CD14-positive monocyte (primary cell): ENCODE results near the gene LANCL1. TPM values are rescaled to one million over a fixed set of nuclear protein-coding genes. Genes with fewer than 3 reads are reported as not detected.

ENCODE experiments used
- DNase-seq, 3 donors: peaks; one replicate each; pipeline ENCODE4 v3.0.0-alpha.2; 2011 to 2022
- H2AFZ ChIP-seq: 2 replicates; pipeline ENCODE4 v1.6.0; 2012; ENCODE audit warnings: mild to moderate bottlenecking, low read depth, low read length, inconsistent platforms; ENCODE audit not compliant: insufficient read depth, poor library complexity, severe bottlenecking
- H3K27ac ChIP-seq, 2 donors: 1 replicate in 1 of 2; 2 replicates in 1 of 2; pipeline ENCODE4 v1.5.1; 2012 to 2013; ENCODE audit warnings: low read length in 2 of 2, control low read depth in 1 of 2, inconsistent platforms in 1 of 2, low read depth in 1 of 2, mild to moderate bottlenecking in 1 of 2
- H3K27me3 ChIP-seq, 2 donors: one replicate each; pipeline versions ENCODE4 v1.6.0 to v1.6.1; 2011 to 2013; ENCODE audit warnings: low read length in 2 of 2; ENCODE audit not compliant: control insufficient read depth in 2 of 2, insufficient read depth in 2 of 2
- H3K36me3 ChIP-seq, 2 donors: replicated peaks in 1 of 2; 1 replicate in 1 of 2; 2 replicates in 1 of 2; pipeline versions ENCODE4 v1.5.1 to v1.6.1; 2012 to 2013; ENCODE audit warnings: low read length in 2 of 2, control low read depth in 1 of 2, inconsistent platforms in 1 of 2, mild to moderate bottlenecking in 1 of 2; ENCODE audit not compliant: insufficient read depth in 2 of 2, control insufficient read depth in 1 of 2
- H3K4me1 ChIP-seq, 2 donors: 1 replicate in 1 of 2; 2 replicates in 1 of 2; pipeline versions ENCODE4 v1.5.1 to v1.6.1; 2012 to 2013; ENCODE audit warnings: low read length in 2 of 2, control low read depth in 1 of 2, inconsistent platforms in 1 of 2, mild to moderate bottlenecking in 1 of 2, moderate library complexity in 1 of 2; ENCODE audit not compliant: insufficient read depth in 2 of 2, control insufficient read depth in 1 of 2
- H3K4me2 ChIP-seq: replicated peaks from 2 replicates; pipeline ENCODE3; 2012; ENCODE audit warnings: low read length, moderate library complexity, mild to moderate bottlenecking; ENCODE audit not compliant: poor library complexity, severe bottlenecking; ENCODE audit errors: extremely low read depth
- H3K4me3 ChIP-seq, 3 experiments: fragments of 200-600 bp in 1 of 3; sonication (generic) in 1 of 3; replicated peaks in 1 of 3; 1 replicate in 2 of 3; 2 replicates in 1 of 3; pipeline ENCODE4 v1.5.1; 2011 to 2013; ENCODE audit warnings: low read length in 3 of 3, mild to moderate bottlenecking in 3 of 3, control low read depth in 2 of 3, low read depth in 2 of 3, inconsistent platforms in 1 of 3, moderate library complexity in 1 of 3
- H3K79me2 ChIP-seq: 2 replicates; pipeline ENCODE4 v1.6.0; 2012; ENCODE audit warnings: mild to moderate bottlenecking, control low read depth, inconsistent platforms, low read length, moderate library complexity; ENCODE audit not compliant: insufficient read depth
- H3K9ac ChIP-seq: 2 replicates; pipeline ENCODE4 v1.6.0; 2017; ENCODE audit warnings: low read length, mild to moderate bottlenecking; ENCODE audit not compliant: insufficient read depth, poor library complexity, severe bottlenecking
- H3K9me3 ChIP-seq, 2 donors: replicated peaks in 1 of 2; 1 replicate in 1 of 2; 2 replicates in 1 of 2; pipeline versions ENCODE4 v1.5.1 to v1.6.1; 2012 to 2013; ENCODE audit warnings: low read length in 2 of 2, control low read depth in 1 of 2; ENCODE audit not compliant: control insufficient read depth in 1 of 2, insufficient read depth in 1 of 2
- H4K20me1 ChIP-seq: 2 replicates; pipeline ENCODE4 v1.6.0; 2012; ENCODE audit warnings: mild to moderate bottlenecking, low read length, control low read depth, moderate library complexity; ENCODE audit not compliant: insufficient read depth
- H3K27ac Mint-ChIP-seq, 7 donors: one replicate each; pipeline ENCODE4 v1.8.0; 2020; ENCODE audit warnings: mild to moderate bottlenecking in 7 of 7, mixed read lengths in 7 of 7, moderate library complexity in 6 of 7, inconsistent platforms in 2 of 7
- H3K27me3 Mint-ChIP-seq, 3 donors: one replicate each; pipeline ENCODE4 v1.8.0; 2021 to 2022; ENCODE audit warnings: low read depth in 3 of 3, mild to moderate bottlenecking in 3 of 3, mixed read lengths in 3 of 3, moderate library complexity in 3 of 3, inconsistent platforms in 1 of 3
- H3K36me3 Mint-ChIP-seq, 2 donors: one replicate each; pipeline ENCODE4 v1.8.0; 2020; ENCODE audit warnings: mixed read lengths in 2 of 2, inconsistent platforms in 1 of 2, mild to moderate bottlenecking in 1 of 2
- H3K4me1 Mint-ChIP-seq: one replicate; pipeline ENCODE4 v1.8.0; 2020; ENCODE audit warnings: mild to moderate bottlenecking, mixed read lengths
- H3K4me3 Mint-ChIP-seq, 2 donors: one replicate each; pipeline ENCODE4 v1.8.0; 2020; ENCODE audit warnings: mild to moderate bottlenecking in 2 of 2, mixed read lengths in 2 of 2, moderate library complexity in 1 of 2
- H3K9me3 Mint-ChIP-seq, 7 donors: one replicate each; pipeline ENCODE4 v1.8.0; 2020 to 2022; ENCODE audit warnings: mixed read lengths in 7 of 7, mild to moderate bottlenecking in 6 of 7, moderate library complexity in 6 of 7, inconsistent platforms in 2 of 7
- WGBS: methylation state at CpG from one replicate; pipeline ENCODE4 v1.1.5; 2013; ENCODE audit warnings: missing lambda C conversion rate; ENCODE audit not compliant: insufficient coverage; 5-methylcytosine and 5-hydroxymethylcytosine counted together
- intact Hi-C, 2 donors: fragments of 100-400 bp; cut with micrococcal nuclease; formaldehyde crosslinking; loops; one replicate each; pipeline versions ENCODE4 v1.15.0 to v1.15.1; 2023
- polyA plus RNA-seq, 3 donors: library from polyadenylated mRNA; depleted of rRNA in 1 of 3; unstranded in 2 of 3; stranded (reverse) in 1 of 3; fragments of 300-500 nt in 2 of 3; fragments of >200 nt in 1 of 3; fragmentation: Illumina TruSeq in 2 of 3; gene quantifications; 1 replicate in 2 of 3; 2 replicates in 1 of 3; pipeline ENCODE4 v1.2.3, GENCODE V29; 2012 to 2021
- TF ChIP-seq, protein P1 (sequence below): fragments of 200-600 bp; IDR thresholded peaks from one replicate; pipeline ENCODE4 v1.8.0; 2022; ENCODE audit warnings: antibody characterized with exemption, mild to moderate bottlenecking

The LANCL1 gene
- polyA plus RNA-seq, 3 donors = 4.8 to 11.1 (median 6.1) TPM

DNA sequence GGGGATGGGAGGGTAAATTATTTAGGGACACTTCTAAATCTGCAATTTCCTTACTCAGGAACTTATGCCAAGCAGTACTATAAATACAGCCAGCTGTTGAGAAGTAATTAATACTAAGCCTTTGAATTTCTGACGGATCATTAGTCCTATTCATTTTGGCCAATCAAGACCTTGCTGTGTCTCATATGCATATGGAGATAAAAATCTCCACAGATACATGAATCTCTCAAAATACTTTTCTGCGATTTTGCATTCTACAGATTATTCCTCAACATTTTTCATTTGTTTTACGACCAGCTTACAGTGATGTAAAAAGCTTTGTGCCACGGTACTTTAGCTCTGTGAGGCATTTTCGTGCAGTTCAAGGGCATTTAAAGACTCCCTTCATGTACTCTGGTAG lies 16.7 kb downstream of the LANCL1 start:
- Histone ChIP-seq H3K27me3 (no peaks in the 10 kb centered on the region), H3K4me3 (no peak overlapping the region), H3K9me3 (no peaks in the 10 kb centered on the region), H3K4me2 (no peak overlapping the region), H3K9ac (no peak overlapping the region), H3K27ac (no peak overlapping the region), H3K79me2 (no peaks in the 10 kb centered on the region), H2AFZ (no peak overlapping the region), H3K4me1 (no peaks in the 10 kb centered on the region), H3K36me3 (peaks cover 1 to 22% of the 10 kb centered on the region in 2 donors), H4K20me1 (no peaks in the 10 kb centered on the region)
- intact Hi-C loops = no loop called here
- Mint-ChIP-seq H3K4me1 (peaks cover 9% of the 10 kb centered on the region), H3K4me3 (no peak overlapping the region), H3K9me3 (no peaks in the 10 kb centered on the region), H3K36me3 (peaks cover 21 to 26% of the 10 kb centered on the region in 2 donors), H3K27me3 (no peaks in the 10 kb centered on the region), H3K27ac (no peak overlapping the region)
- WGBS = no CpG with 5 or more reads among the region's 5 CpGs
- TF ChIP-seq, protein P1, sequence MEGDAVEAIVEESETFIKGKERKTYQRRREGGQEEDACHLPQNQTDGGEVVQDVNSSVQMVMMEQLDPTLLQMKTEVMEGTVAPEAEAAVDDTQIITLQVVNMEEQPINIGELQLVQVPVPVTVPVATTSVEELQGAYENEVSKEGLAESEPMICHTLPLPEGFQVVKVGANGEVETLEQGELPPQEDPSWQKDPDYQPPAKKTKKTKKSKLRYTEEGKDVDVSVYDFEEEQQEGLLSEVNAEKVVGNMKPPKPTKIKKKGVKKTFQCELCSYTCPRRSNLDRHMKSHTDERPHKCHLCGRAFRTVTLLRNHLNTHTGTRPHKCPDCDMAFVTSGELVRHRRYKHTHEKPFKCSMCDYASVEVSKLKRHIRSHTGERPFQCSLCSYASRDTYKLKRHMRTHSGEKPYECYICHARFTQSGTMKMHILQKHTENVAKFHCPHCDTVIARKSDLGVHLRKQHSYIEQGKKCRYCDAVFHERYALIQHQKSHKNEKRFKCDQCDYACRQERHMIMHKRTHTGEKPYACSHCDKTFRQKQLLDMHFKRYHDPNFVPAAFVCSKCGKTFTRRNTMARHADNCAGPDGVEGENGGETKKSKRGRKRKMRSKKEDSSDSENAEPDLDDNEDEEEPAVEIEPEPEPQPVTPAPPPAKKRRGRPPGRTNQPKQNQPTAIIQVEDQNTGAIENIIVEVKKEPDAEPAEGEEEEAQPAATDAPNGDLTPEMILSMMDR = no peak
- DNase-seq = no peak

DNA sequence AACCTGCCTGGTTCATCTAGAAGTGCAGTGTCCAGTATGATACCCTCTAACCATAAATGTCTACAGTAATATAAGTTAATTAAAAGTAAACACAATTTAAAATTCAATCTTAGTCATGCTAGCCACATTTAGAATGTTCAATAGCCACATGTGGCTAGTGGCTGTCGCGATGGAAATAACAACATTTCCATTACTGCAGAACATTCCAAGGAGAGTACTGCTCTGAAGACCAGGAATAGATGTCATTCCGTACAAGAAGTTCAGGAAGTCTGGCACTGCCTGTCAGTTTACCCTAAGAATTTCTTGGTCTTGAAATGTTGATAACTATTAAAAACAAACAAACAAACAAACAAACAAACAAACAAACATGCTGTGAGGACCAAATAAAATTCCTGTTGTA lies 17.2 kb downstream of the LANCL1 start:
- no peaks in the 10 kb centered on the region for H3K79me2 ChIP-seq
- Mint-ChIP-seq H3K36me3 (peaks cover 23 to 30% of the 10 kb centered on the region in 2 donors), H3K9me3 (no peaks in the 10 kb centered on the region), H3K27ac (no peak overlapping the region), H3K27me3 (no peaks in the 10 kb centered on the region), H3K4me3 (no peak overlapping the region), H3K4me1 (peaks cover 9% of the 10 kb centered on the region)
- no peaks in the 10 kb centered on the region for H3K27me3 ChIP-seq
- no peak overlapping the region for H2AFZ ChIP-seq
- no peak overlapping the region for H3K9ac ChIP-seq
- no peak overlapping the region for H3K4me2 ChIP-seq
- H3K4me1 ChIP-seq = no peaks in the 10 kb centered on the region
- TF ChIP-seq, protein P1 = no peak
- H3K36me3 ChIP-seq = peaks cover 4 to 26% of the 10 kb centered on the region in 2 donors
- DNase-seq = no peak
- no peaks in the 10 kb centered on the region for H4K20me1 ChIP-seq
- no peak overlapping the region for H3K4me3 ChIP-seq
- H3K27ac ChIP-seq = no peak overlapping the region
- H3K9me3 ChIP-seq = no peaks in the 10 kb centered on the region
- 100% methylated on average over 2 of the region's 3 CpGs for WGBS
- intact Hi-C loops = no loop called here
